Muscle of back (tissue), 13 donors: ENCODE results near the gene TAS2R7. TPM values are rescaled to one million over a fixed set of nuclear protein-coding genes. Genes with fewer than 3 reads are reported as not detected.
"Not testable (repeated sequence)": the region's sequence is repeated elsewhere in the genome, so short reads cannot be mapped to it uniquely, and the experiment has no call there.

Source experiments
- DNase-seq, 3 donors: peaks; one replicate each; pipeline versions ENCODE4 v3.0.0 to v3.0.0-alpha.2; 2013
- long read RNA-seq, 9 donors: transcript quantifications; one replicate each; lab custom pipeline, GENCODE V29; 2026
- polyA plus RNA-seq, 10 donors: library from polyadenylated mRNA; unstranded; fragments of 120-200 nt; gene quantifications; one replicate each; pipeline ENCODE4 v1.2.1, GENCODE V29; 2013; ENCODE audit not compliant: insufficient read length in 10 of 10

TAS2R7 gene
- not detected for polyA plus RNA-seq
- long read RNA-seq, donor 1, result 0 reads
- long read RNA-seq, donor 2, result 0 reads
- long read RNA-seq, donor 3, result 0 reads
- long read RNA-seq, donor 4, result 0 reads
- long read RNA-seq, donor 5, result 0 reads
- long read RNA-seq, donor 6, result 0 reads
- long read RNA-seq, donor 7, result 0 reads
- long read RNA-seq, donor 8, result 0 reads
- long read RNA-seq, donor 9, result 0 reads

GRCh38 chr12:10802587-10802986 lies at the start of gene TAS2R7:
Gene TAS2R7, minus strand, starts transcription at chr12:10802627. Its CDS starts 57 bp downstream, at chr12:10802570.
- no peak for DNase-seq

GRCh38 chr12:10851243-10851858 lies 48.9 kb upstream of the TAS2R7 start:
- DNase-seq, result no peak

GRCh38 chr12:10849425-10849878 lies 47.0 kb upstream of the TAS2R7 start, which contains the start of gene PRR4:
Gene PRR4, minus strand, starts transcription at chr12:10849475. Its CDS starts 38 bp downstream, at chr12:10849437.
- DNase-seq, result no peak

- DNase-seq, result peak in 1 of 3 donors; percentile 5
These were observed 45.3 kb upstream of the TAS2R7 start for GRCh38 chr12:10847744-10848143.

GRCh38 chr12:10842862-10843261 lies 40.4 kb upstream of the TAS2R7 start:
- no peak for DNase-seq

GRCh38 chr12:10838461-10838860 lies 36.0 kb upstream of the TAS2R7 start:
- DNase-seq, result no peak

- no peak for DNase-seq
These were observed 27.6 kb upstream of the TAS2R7 start for GRCh38 chr12:10829994-10830393.

- DNase-seq, result no peak
These were observed 23.8 kb upstream of the TAS2R7 start, which contains the start of gene TAS2R10 for GRCh38 chr12:10826258-10826657. Gene TAS2R10, minus strand, starts transcription at chr12:10826358. Its CDS starts 89 bp downstream, at chr12:10826269.

GRCh38 chr12:10824957-10825356 lies 22.5 kb upstream of the TAS2R7 start:
- DNase-seq, result no peak

- DNase-seq, result no peak
These were observed 9.6 kb upstream of the TAS2R7 start for GRCh38 chr12:10811883-10812536.

- DNase-seq, result no peak
These were observed 7.6 kb upstream of the TAS2R7 start, which contains the start of gene TAS2R9 for GRCh38 chr12:10810068-10810467. Gene TAS2R9, minus strand, starts transcription at chr12:10810168. Its CDS starts 93 bp downstream, at chr12:10810075.

- DNase-seq, result no peak
These were observed 4.8 kb upstream of the TAS2R7 start, which contains the start of gene TAS2R8 for GRCh38 chr12:10807186-10807585. Gene TAS2R8, minus strand, starts transcription at chr12:10807286. Its CDS starts 306 bp downstream, at chr12:10806980.

GRCh38 chr12:10801741-10802140 lies 686 bp downstream of the TAS2R7 start:
- no peak for DNase-seq

GRCh38 chr12:10794222-10794621 lies 8.2 kb downstream of the TAS2R7 start:
- DNase-seq, result no peak

GRCh38 chr12:10791769-10792168 lies 10.7 kb downstream of the TAS2R7 start:
- DNase-seq, result not testable (repeated sequence)

- DNase-seq, result no peak
These were observed 19.2 kb downstream of the TAS2R7 start for GRCh38 chr12:10783252-10783651.

GRCh38 chr12:10779103-10779502 lies 23.3 kb downstream of the TAS2R7 start:
- DNase-seq, result no peak

- peak; percentile 20 to 60 (median 38) for DNase-seq
These were observed 31.2 kb downstream of the TAS2R7 start for GRCh38 chr12:10771132-10771733.

- DNase-seq, result no peak
These were observed 42.8 kb downstream of the TAS2R7 start for GRCh38 chr12:10759657-10760056.

- no peak for DNase-seq
These were observed 46.2 kb downstream of the TAS2R7 start for GRCh38 chr12:10756194-10756593.

GRCh38 chr12:10753059-10753458 lies 49.4 kb downstream of the TAS2R7 start:
- no peak for DNase-seq
